Measurements from ENCODE around the gene CDSN.

GRCh38 chr6:31094389-31094881 is 25.8 kb downstream of the CDSN start:
- TF ChIP-seq CTCF (IDR thresholded peaks at IDR 0.05) (no peak), POLR2A (IDR thresholded peaks at IDR 0.05) (no peak)
